Calu3 (cell line): Measurements from ENCODE around the gene NR1I2. TPM values are rescaled to one million over a fixed set of nuclear protein-coding genes. Genes with fewer than 3 reads are reported as not detected.

Experiments used
- BruUV-seq: library from RNA; stranded (reverse); fragments of 400-500 nt; replicated peaks from 2 replicates; lab custom pipeline; 2021; lab: Mats Ljungman, UMichigan
- CTCF ChIA-PET: fragments of 300-600 bp; sonication (Branson Sonifier 250); formaldehyde crosslinking; loops from one replicate; lab custom pipeline; 2022; ENCODE audit warnings: antibody characterized with exemption; lab: Charles Lee
- DNase-seq: peaks from one replicate; pipeline ENCODE4 v3.0.0; 2022
- H3K27ac Mint-ChIP-seq: one replicate; pipeline ENCODE4 v1.8.0; 2022; ENCODE audit warnings: mixed read lengths; ENCODE audit not compliant: unreplicated experiment
- H3K27me3 Mint-ChIP-seq: one replicate; pipeline ENCODE4 v1.8.0; 2022; ENCODE audit warnings: mixed read lengths; ENCODE audit not compliant: unreplicated experiment
- H3K36me3 Mint-ChIP-seq: one replicate; pipeline ENCODE4 v1.8.0; 2022; ENCODE audit warnings: mild to moderate bottlenecking, moderate library complexity, mixed read lengths; ENCODE audit not compliant: insufficient read depth, unreplicated experiment
- H3K4me1 Mint-ChIP-seq: one replicate; pipeline ENCODE4 v1.8.0; 2022; ENCODE audit warnings: mild to moderate bottlenecking, low read depth, mixed read lengths; ENCODE audit not compliant: unreplicated experiment
- H3K4me3 Mint-ChIP-seq: one replicate; pipeline ENCODE4 v1.8.0; 2022; ENCODE audit warnings: mild to moderate bottlenecking, low read depth, moderate library complexity, mixed read lengths; ENCODE audit not compliant: unreplicated experiment
- H3K9me3 Mint-ChIP-seq: one replicate; pipeline ENCODE4 v1.8.0; 2022; ENCODE audit warnings: low read depth, mixed read lengths; ENCODE audit not compliant: unreplicated experiment
- intact Hi-C: fragments of 100-400 bp; cut with micrococcal nuclease; formaldehyde crosslinking; loops from one replicate; pipeline ENCODE4 v1.10.0; 2022; ENCODE audit not compliant: unreplicated experiment
- total RNA-seq: library from RNA; stranded (reverse); gene quantifications from 2 replicates; pipeline ENCODE4 v1.2.3, GENCODE V29; 2022
- TF ChIP-seq, protein P1 (sequence below): fragments of 200-600 bp; IDR thresholded peaks from one replicate; pipeline ENCODE4 v1.8.0; 2022; ENCODE audit warnings: antibody characterized with exemption; ENCODE audit not compliant: unreplicated experiment

NR1I2 gene
- total RNA-seq, 1 experiment from 2014 or later, result 2.9 TPM

DNA sequence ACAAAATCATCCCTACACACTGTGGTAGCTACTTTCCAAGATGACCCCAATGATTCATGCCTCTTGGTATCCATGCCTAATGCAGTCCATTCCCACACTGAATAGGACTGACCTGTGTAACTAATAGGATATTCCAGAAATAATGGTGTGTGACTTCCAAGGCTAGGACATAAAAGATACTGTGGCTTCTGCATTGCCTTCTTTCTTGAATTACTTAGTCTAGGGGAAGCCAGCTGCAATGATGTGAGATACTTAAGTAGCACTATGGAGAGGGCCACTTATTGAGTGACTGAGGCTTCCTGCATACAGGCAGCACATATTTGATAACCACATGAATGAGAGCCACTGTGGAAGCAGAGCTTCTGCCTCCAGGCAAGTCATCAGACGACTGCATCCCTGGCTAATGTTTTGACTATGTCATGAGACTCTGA lies 50.1 kb downstream of the NR1I2 start:
- CTCF ChIA-PET, result no interaction called here
- peaks cover 7% of the 10 kb centered on the region for H3K4me1 Mint-ChIP-seq
- intact Hi-C loops, result no loop called here
- H3K4me3 Mint-ChIP-seq, result no peak overlapping the region
- H3K9me3 Mint-ChIP-seq, result no peaks in the 10 kb centered on the region
- H3K27me3 Mint-ChIP-seq, result no peaks in the 10 kb centered on the region
- no peaks in the 10 kb centered on the region for H3K36me3 Mint-ChIP-seq
- no peak for DNase-seq
- no peak overlapping the region for H3K27ac Mint-ChIP-seq
- TF ChIP-seq, protein P1, sequence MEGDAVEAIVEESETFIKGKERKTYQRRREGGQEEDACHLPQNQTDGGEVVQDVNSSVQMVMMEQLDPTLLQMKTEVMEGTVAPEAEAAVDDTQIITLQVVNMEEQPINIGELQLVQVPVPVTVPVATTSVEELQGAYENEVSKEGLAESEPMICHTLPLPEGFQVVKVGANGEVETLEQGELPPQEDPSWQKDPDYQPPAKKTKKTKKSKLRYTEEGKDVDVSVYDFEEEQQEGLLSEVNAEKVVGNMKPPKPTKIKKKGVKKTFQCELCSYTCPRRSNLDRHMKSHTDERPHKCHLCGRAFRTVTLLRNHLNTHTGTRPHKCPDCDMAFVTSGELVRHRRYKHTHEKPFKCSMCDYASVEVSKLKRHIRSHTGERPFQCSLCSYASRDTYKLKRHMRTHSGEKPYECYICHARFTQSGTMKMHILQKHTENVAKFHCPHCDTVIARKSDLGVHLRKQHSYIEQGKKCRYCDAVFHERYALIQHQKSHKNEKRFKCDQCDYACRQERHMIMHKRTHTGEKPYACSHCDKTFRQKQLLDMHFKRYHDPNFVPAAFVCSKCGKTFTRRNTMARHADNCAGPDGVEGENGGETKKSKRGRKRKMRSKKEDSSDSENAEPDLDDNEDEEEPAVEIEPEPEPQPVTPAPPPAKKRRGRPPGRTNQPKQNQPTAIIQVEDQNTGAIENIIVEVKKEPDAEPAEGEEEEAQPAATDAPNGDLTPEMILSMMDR, result no peak
- BruUV-seq, result no TSS peak

DNA sequence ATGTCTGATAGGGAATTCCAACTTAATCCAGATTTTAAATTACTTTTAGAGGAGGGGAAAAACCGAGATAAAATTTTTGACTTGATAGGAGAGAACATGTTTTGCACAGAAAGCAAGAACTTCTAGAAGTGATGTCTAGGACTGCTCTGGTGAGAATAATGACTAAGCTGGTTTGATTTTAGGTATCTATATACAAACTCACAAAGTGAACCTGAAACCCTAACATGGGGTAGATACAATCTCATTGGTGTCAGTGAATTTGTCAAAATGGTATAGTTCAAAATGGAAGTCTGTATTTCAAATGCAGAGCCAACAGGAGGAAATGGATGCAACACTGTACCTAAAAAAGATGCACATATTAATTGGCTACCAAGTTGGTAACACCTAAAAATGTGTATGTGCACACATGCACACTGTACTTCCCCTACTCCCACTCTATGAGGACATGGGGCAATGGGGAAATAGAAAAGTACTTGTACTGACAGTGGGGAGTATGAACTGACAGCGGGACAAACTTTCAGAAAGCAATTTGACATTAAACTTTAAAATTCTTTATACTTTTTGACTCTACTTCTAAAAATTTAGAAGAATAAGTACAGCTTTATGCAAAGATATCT lies 53.0 kb downstream of the NR1I2 start:
- intact Hi-C loops, result no loop called here
- H3K36me3 Mint-ChIP-seq, result no peaks in the 10 kb centered on the region
- H3K4me1 Mint-ChIP-seq, result peaks cover 7% of the 10 kb centered on the region
- H3K27me3 Mint-ChIP-seq, result no peaks in the 10 kb centered on the region
- no peak for DNase-seq
- TF ChIP-seq, protein P1, result no peak
- CTCF ChIA-PET, result no interaction called here
- H3K4me3 Mint-ChIP-seq, result no peak overlapping the region
- BruUV-seq, result no TSS peak
- H3K27ac Mint-ChIP-seq, result no peak overlapping the region
- H3K9me3 Mint-ChIP-seq, result no peaks in the 10 kb centered on the region

DNA sequence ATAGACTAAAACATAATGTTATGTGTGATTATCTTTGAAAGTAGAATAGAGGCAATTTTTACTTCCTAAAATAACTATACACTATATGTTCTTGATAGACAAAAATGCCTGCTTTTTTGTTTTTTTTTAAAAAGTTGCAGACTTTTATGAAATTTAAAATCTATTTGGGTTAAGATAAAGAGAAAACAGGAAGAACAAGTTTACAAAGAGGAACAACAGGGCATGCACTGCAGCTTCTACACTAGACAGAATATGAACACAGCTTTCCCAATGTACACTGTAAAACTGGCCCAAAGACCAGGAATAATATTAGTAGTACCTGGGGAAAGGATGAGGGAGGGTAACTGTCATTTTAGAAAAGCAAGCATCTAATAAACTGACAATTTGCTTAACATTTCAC lies 53.7 kb downstream of the NR1I2 start:
- TF ChIP-seq, protein P1, result no peak
- BruUV-seq, result no TSS peak
- H3K4me3 Mint-ChIP-seq, result no peak overlapping the region
- H3K27ac Mint-ChIP-seq, result no peak overlapping the region
- no peaks in the 10 kb centered on the region for H3K9me3 Mint-ChIP-seq
- CTCF ChIA-PET, result interaction anchor here (1.1 kb wide), 1 partner anchor 8 kb away, joined by 5 read pairs; no protein-coding TSS in a partner anchor
- no peaks in the 10 kb centered on the region for H3K27me3 Mint-ChIP-seq
- intact Hi-C loops, result no loop called here
- H3K36me3 Mint-ChIP-seq, result no peaks in the 10 kb centered on the region
- no peak for DNase-seq
- H3K4me1 Mint-ChIP-seq, result peaks cover 7% of the 10 kb centered on the region

DNA sequence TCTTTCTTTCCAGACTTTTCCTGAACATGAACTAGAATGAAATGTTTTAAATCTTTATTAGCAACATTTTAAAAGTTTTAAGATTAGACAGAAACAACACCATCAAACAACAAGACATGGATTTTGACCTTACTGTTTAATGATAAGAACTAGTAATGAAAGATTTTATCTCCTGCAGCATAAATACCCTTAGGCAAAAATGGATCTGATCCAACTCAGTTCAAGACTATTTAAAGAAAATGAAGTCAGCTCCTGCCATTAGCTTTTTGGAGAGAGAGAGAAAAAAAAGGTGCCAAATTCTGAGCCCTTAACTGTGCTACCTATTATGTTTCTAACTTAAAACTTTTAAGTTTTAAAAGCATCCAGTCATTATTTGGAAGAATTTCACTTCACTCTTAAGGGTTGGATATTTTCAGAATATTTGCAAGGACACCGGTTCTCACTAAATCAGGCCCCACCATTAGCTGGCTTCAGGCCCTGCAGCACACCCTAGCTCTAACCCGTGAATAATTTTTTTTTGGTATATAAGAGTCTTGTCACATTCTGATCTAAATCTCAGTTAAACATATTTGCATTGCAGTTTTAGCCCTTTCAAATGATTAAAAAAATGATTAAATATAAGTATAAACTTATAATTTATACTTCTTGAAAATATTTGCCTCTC lies 60.0 kb downstream of the NR1I2 start:
- no peak overlapping the region for H3K27ac Mint-ChIP-seq
- TF ChIP-seq, protein P1, result no peak
- intact Hi-C loops, result no loop called here
- no peaks in the 10 kb centered on the region for H3K27me3 Mint-ChIP-seq
- DNase-seq, result no peak
- CTCF ChIA-PET, result no interaction called here
- H3K4me3 Mint-ChIP-seq, result no peak overlapping the region
- H3K36me3 Mint-ChIP-seq, result no peaks in the 10 kb centered on the region
- peaks cover 3% of the 10 kb centered on the region for H3K9me3 Mint-ChIP-seq
- no peaks in the 10 kb centered on the region for H3K4me1 Mint-ChIP-seq
- BruUV-seq, result no TSS peak
